ENCODE measurements around the gene STOML1. TPM values are rescaled to one million over a fixed set of nuclear protein-coding genes. Genes with fewer than 3 reads are reported as not detected.

The STOML1 gene
- 10 to 100 TPM in 1 of 2 experiments, 1 to 10 TPM in 1; 7.1 to 10.1 TPM for total RNA-seq

- H3K27me3 Mint-ChIP-seq: no peaks in the 10 kb centered on the region
- no peaks in the 10 kb centered on the region for H3K9me3 Mint-ChIP-seq
- ChIA-PET POLR2A (no interaction called here), CTCF (interaction anchor here (0.6 to 3.8 kb wide), 8 partner anchors 9 to 56 kb away, joined by 3 to 11 read pairs (median 4); no protein-coding TSS in a partner anchor)
- H3K27ac Mint-ChIP-seq: peak within 1 kb of the TSS; percentile 70
- peak within 1 kb of the TSS; percentile 80 for H3K4me3 Mint-ChIP-seq
- intact Hi-C loops (cut with micrococcal nuclease): loop anchor here (2.0 to 10.0 kb wide), 5 partner anchors 15 to 793 kb away; partner anchors contain the start of genes ARID3B, CSK, NPTN and UBL7
- peaks cover 30% of the 10 kb centered on the region for H3K4me1 Mint-ChIP-seq (ENCODE audit: low read depth)
- H3K36me3 Mint-ChIP-seq: peaks cover 7% of the 10 kb centered on the region
- peak; percentile 97 for DNase-seq
Measured at GRCh38 chr15:73991726-73992593, at the start of gene STOML1. Gene STOML1 (minus strand): TSS chr15:73992295. CDS start chr15:73992223, 72 bp downstream.

- no peaks in the 10 kb centered on the region for H3K4me1 Mint-ChIP-seq (ENCODE audit: low read depth)
- H3K9me3 Mint-ChIP-seq: no peaks in the 10 kb centered on the region
- no peak for DNase-seq
- H3K27me3 Mint-ChIP-seq: no peaks in the 10 kb centered on the region
- no peak overlapping the region for H3K27ac Mint-ChIP-seq
- intact Hi-C loops (cut with micrococcal nuclease): no loop called here
- no peak overlapping the region for H3K4me3 Mint-ChIP-seq
- peaks cover 5% of the 10 kb centered on the region for H3K36me3 Mint-ChIP-seq
- ChIA-PET POLR2A (no interaction called here), CTCF (interaction anchor here (3.8 to 7.3 kb wide), 3 partner anchors 8 to 70 kb away, joined by 16 to 90 read pairs (median 31); no protein-coding TSS in a partner anchor)
Measured at GRCh38 chr15:74041311-74041756, 49.2 kb upstream of the STOML1 start.

- intact Hi-C loops (cut with micrococcal nuclease): no loop called here
- DNase-seq: no peak
- Mint-ChIP-seq H3K36me3 (peaks cover 11% of the 10 kb centered on the region), H3K9me3 (no peaks in the 10 kb centered on the region), H3K4me3 (no peak overlapping the region), H3K27ac (no peak overlapping the region), H3K27me3 (no peaks in the 10 kb centered on the region), H3K4me1 (ENCODE audit: low read depth) (no peaks in the 10 kb centered on the region)
- ChIA-PET POLR2A (no interaction called here), CTCF (interaction anchor here (3.8 to 7.3 kb wide), 3 partner anchors 9 to 69 kb away, joined by 16 to 90 read pairs (median 31); no protein-coding TSS in a partner anchor)
Measured at GRCh38 chr15:74040109-74040850, 48.2 kb upstream of the STOML1 start.

- ChIA-PET POLR2A (no interaction called here), CTCF (interaction anchor here (3.8 to 7.3 kb wide), 3 partner anchors 9 to 69 kb away, joined by 16 to 90 read pairs (median 31); no protein-coding TSS in a partner anchor)
- no peak overlapping the region for H3K27ac Mint-ChIP-seq
- DNase-seq: no peak
- H3K27me3 Mint-ChIP-seq: no peaks in the 10 kb centered on the region
- H3K9me3 Mint-ChIP-seq: no peaks in the 10 kb centered on the region
- H3K4me3 Mint-ChIP-seq: no peak overlapping the region
- no peaks in the 10 kb centered on the region for H3K4me1 Mint-ChIP-seq (ENCODE audit: low read depth)
- intact Hi-C loops (cut with micrococcal nuclease): no loop called here
- peaks cover 11% of the 10 kb centered on the region for H3K36me3 Mint-ChIP-seq
Measured at GRCh38 chr15:74039656-74040010, 47.5 kb upstream of the STOML1 start.

GRCh38 chr15:74038707-74039655 lies 46.9 kb upstream of the STOML1 start:
- Mint-ChIP-seq H3K4me1 (ENCODE audit: low read depth) (no peaks in the 10 kb centered on the region), H3K4me3 (no peak overlapping the region), H3K9me3 (no peaks in the 10 kb centered on the region), H3K27ac (no peak overlapping the region), H3K27me3 (no peaks in the 10 kb centered on the region), H3K36me3 (peaks cover 15% of the 10 kb centered on the region)
- ChIA-PET CTCF (interaction anchor here (1.4 to 7.3 kb wide), 4 partner anchors 10 to 68 kb away, joined by 4 to 90 read pairs (median 24); no protein-coding TSS in a partner anchor), POLR2A (no interaction called here)
- no peak for DNase-seq
- intact Hi-C loops (cut with micrococcal nuclease): no loop called here

GRCh38 chr15:74037171-74038117 lies 45.3 kb upstream of the STOML1 start:
- Mint-ChIP-seq H3K27ac (no peak overlapping the region), H3K9me3 (no peaks in the 10 kb centered on the region), H3K4me1 (ENCODE audit: low read depth) (no peaks in the 10 kb centered on the region), H3K4me3 (no peak overlapping the region), H3K36me3 (peaks cover 20% of the 10 kb centered on the region), H3K27me3 (no peaks in the 10 kb centered on the region)
- ChIA-PET POLR2A (no interaction called here), CTCF (interaction anchor here (0.9 to 7.3 kb wide), 7 partner anchors 12 to 164 kb away, joined by 3 to 90 read pairs (median 4); partner anchors contain the start of gene TBC1D21)
- no peak for DNase-seq
- intact Hi-C loops (cut with micrococcal nuclease): no loop called here

GRCh38 chr15:74036271-74037170 lies 44.4 kb upstream of the STOML1 start:
- intact Hi-C loops (cut with micrococcal nuclease): no loop called here
- Mint-ChIP-seq H3K4me1 (ENCODE audit: low read depth) (no peaks in the 10 kb centered on the region), H3K27ac (no peak overlapping the region), H3K4me3 (no peak overlapping the region), H3K36me3 (peaks cover 21% of the 10 kb centered on the region), H3K27me3 (no peaks in the 10 kb centered on the region), H3K9me3 (no peaks in the 10 kb centered on the region)
- POLR2A ChIA-PET: no interaction called here
- CTCF ChIA-PET: interaction anchor here (0.9 to 7.3 kb wide), 6 partner anchors 12 to 163 kb away, joined by 3 to 90 read pairs (median 6); partner anchors contain the start of gene TBC1D21
- no peak for DNase-seq

GRCh38 chr15:74035121-74036017 lies 43.3 kb upstream of the STOML1 start:
- peaks cover 27% of the 10 kb centered on the region for H3K36me3 Mint-ChIP-seq
- intact Hi-C loops (cut with micrococcal nuclease): no loop called here
- H3K4me3 Mint-ChIP-seq: no peak overlapping the region
- DNase-seq: no peak
- H3K27ac Mint-ChIP-seq: no peak overlapping the region
- ChIA-PET POLR2A (interaction anchor here (0.6 kb wide), 1 partner anchor 28 kb away, joined by 3 read pairs; no protein-coding TSS in a partner anchor), CTCF (interaction anchor here (1.6 to 7.3 kb wide), 3 partner anchors 14 to 64 kb away, joined by 9 to 90 read pairs (median 31); no protein-coding TSS in a partner anchor)
- no peaks in the 10 kb centered on the region for H3K4me1 Mint-ChIP-seq (ENCODE audit: low read depth)
- H3K27me3 Mint-ChIP-seq: no peaks in the 10 kb centered on the region
- no peaks in the 10 kb centered on the region for H3K9me3 Mint-ChIP-seq

- no peaks in the 10 kb centered on the region for H3K27me3 Mint-ChIP-seq
- H3K4me1 Mint-ChIP-seq (ENCODE audit: low read depth): no peaks in the 10 kb centered on the region
- no peak for DNase-seq
- intact Hi-C loops (cut with micrococcal nuclease): no loop called here
- ChIA-PET POLR2A (no interaction called here), CTCF (interaction anchor here (1.9 kb wide), 1 partner anchor 61 kb away, joined by 4 read pairs; no protein-coding TSS in a partner anchor)
- H3K4me3 Mint-ChIP-seq: no peak overlapping the region
- no peaks in the 10 kb centered on the region for H3K9me3 Mint-ChIP-seq
- H3K27ac Mint-ChIP-seq: no peak overlapping the region
- H3K36me3 Mint-ChIP-seq: peaks cover 28% of the 10 kb centered on the region
Measured at GRCh38 chr15:74034206-74034755, 42.2 kb upstream of the STOML1 start.
